WTC11 (cell line): Measurements from ENCODE around the gene DNASE2B.

Source experiments
- ATF2 ChIP-seq: sonication (generic); formaldehyde crosslinking; IDR thresholded peaks from 2 replicates; pipeline ENCODE4 v1.8.1; 2022; ENCODE audit warnings: low read depth, missing genetic modification reagents, borderline replicate concordance
- CREB1 ChIP-seq: sonication (generic); formaldehyde crosslinking; IDR thresholded peaks from 2 replicates; pipeline ENCODE4 v1.8.0; 2023; ENCODE audit warnings: mild to moderate bottlenecking, missing genetic modification reagents
- CTCF ChIP-seq: fragments of 200-600 bp; IDR thresholded peaks from 2 replicates; pipeline ENCODE4 v1.8.0; 2022; ENCODE audit warnings: antibody characterized with exemption
- ESRRA ChIP-seq: sonication (generic); formaldehyde crosslinking; IDR thresholded peaks from 2 replicates; pipeline ENCODE4 v1.8.1; 2022; ENCODE audit warnings: mild to moderate bottlenecking, missing genetic modification reagents, borderline replicate concordance
- GRHL2 ChIP-seq: fragments of 250-450 bp; sonication (Bioruptor Pico); IDR thresholded peaks from 2 replicates; pipeline ENCODE4 v1.8.0; 2022; ENCODE audit warnings: mild to moderate bottlenecking, moderate library complexity; ENCODE audit not compliant: insufficient replicate concordance, severe bottlenecking
- NR3C1 ChIP-seq: sonication (generic); formaldehyde crosslinking; conservative IDR thresholded peaks from 2 replicates; pipeline ENCODE4 v1.8.1; 2023; ENCODE audit warnings: low read depth, mild to moderate bottlenecking, missing genetic modification reagents
- SOX15 ChIP-seq: fragments of 250-450 bp; sonication (Bioruptor Pico); IDR thresholded peaks from 2 replicates; pipeline ENCODE4 v1.9.0; 2021; ENCODE audit warnings: mild to moderate bottlenecking
- ZNF121 ChIP-seq: sonication (generic); formaldehyde crosslinking; IDR thresholded peaks from 2 replicates; pipeline ENCODE4 v1.8.0; 2023; ENCODE audit warnings: missing genetic modification reagents
- TF ChIP-seq, protein P1 (sequence below): sonication (generic); formaldehyde crosslinking; IDR thresholded peaks from 2 replicates; pipeline ENCODE4 v1.8.1; 2023; ENCODE audit warnings: mild to moderate bottlenecking, missing genetic modification reagents, moderate library complexity

DNA sequence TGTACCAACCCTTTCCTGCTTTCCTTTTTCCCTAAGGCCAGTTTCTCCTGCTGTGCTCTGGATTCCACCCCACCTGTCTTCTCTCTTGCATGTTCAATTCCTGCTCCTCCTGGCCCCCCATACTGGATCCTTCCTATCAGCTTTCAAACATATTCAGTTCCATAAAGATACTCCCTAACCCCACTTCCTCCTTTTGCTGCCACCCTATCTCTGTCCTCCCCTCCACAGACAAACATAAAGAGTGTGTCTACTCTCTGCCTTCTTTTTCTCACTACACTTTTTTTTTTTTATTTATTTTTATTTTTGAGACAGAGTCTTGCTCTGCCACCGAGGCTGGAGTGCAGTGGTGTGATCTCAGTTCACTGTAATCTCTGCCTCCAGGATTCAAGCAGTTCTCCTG lies 63.8 kb downstream of the DNASE2B start:
- no peak for TF ChIP-seq CREB1
- no peak for TF ChIP-seq CTCF
- TF ChIP-seq, protein P1, sequence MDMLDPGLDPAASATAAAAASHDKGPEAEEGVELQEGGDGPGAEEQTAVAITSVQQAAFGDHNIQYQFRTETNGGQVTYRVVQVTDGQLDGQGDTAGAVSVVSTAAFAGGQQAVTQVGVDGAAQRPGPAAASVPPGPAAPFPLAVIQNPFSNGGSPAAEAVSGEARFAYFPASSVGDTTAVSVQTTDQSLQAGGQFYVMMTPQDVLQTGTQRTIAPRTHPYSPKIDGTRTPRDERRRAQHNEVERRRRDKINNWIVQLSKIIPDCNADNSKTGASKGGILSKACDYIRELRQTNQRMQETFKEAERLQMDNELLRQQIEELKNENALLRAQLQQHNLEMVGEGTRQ (CRISPR knock-in tag) = no peak
- no peak for TF ChIP-seq ZNF121
- TF ChIP-seq SOX15 (CRISPR knock-in tag) = no peak
- TF ChIP-seq ATF2 (CRISPR knock-in tag) = no peak
- TF ChIP-seq ESRRA (CRISPR knock-in tag) = no peak
- no peak for TF ChIP-seq GRHL2 (CRISPR knock-in tag)
- TF ChIP-seq NR3C1 (CRISPR knock-in tag) = no peak
